Kidney epithelial cell (primary cell): ENCODE measurements around the gene GSTT2B. TPM values are rescaled to one million over a fixed set of nuclear protein-coding genes. Genes with fewer than 3 reads are reported as not detected.

Experiments used
- DNase-seq: peaks from one replicate; pipeline ENCODE4 v3.0.0-alpha.2; 2010; ENCODE audit warnings: low read depth
- H3K27me3 ChIP-seq: 2 replicates; pipeline ENCODE4 v1.6.0; 2011; ENCODE audit warnings: low read length; ENCODE audit not compliant: control insufficient read depth, insufficient read depth
- H3K36me3 ChIP-seq: 2 replicates; pipeline ENCODE4 v1.5.1; 2011; ENCODE audit warnings: low read length; ENCODE audit not compliant: control insufficient read depth, insufficient read depth
- H3K4me3 ChIP-seq: 2 replicates; pipeline ENCODE4 v1.5.1; 2011; ENCODE audit warnings: low read depth, mild to moderate bottlenecking, control low read depth, low read length
- total RNA-seq: library from RNA; depleted of rRNA; stranded (reverse); fragments of >200 nt; gene quantifications from 2 replicates; pipeline ENCODE4 v1.2.3, GENCODE V29; 2015
- TF ChIP-seq, protein P1 (sequence below): IDR thresholded peaks from 2 replicates; pipeline ENCODE4 v1.5.1; 2011; ENCODE audit warnings: mild to moderate bottlenecking, moderate library complexity, low read length, control low read depth, inconsistent platforms; ENCODE audit not compliant: insufficient read depth, poor library complexity, severe bottlenecking

Gene GSTT2B
- total RNA-seq, 1 donor from 2014 or later = 3.8 TPM

DNA sequence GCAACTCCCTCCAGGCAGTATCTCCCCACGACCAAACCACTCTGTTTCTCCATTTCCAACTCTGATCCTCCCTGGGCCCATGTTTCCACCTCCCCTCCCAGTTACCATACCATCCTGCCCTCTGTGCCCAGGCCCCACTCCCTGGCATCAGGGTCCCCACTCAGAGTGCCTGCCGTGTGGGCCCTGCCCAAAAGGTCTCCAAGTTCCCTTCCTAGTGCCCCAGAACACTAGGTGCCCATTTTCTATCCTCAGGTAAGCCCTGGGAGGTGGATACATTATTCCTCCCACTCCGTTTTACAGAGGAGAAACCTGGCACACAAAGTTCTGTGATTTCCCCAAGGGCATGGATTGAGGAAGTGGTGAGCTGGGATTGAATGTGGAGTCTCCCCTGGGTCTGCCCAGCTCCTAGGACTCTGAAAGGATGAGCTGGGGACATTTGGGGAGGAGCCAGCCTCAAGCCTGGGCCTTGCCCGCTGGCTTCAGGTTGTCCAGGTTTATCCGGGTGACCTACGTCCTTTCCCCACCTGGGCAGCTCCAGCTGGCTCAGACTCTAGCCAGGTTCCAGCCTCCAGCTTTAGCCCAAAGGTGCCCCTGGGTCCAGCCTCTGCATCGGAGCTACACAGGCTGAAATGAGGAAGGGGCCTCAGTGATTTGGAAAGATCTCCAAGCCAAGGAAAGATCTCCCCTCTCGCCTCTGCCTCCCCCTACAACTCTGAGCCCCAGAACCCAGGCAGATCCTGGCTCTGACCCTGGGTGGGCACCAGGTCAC lies 46.4 kb upstream of the GSTT2B start:
- H3K4me3 ChIP-seq = no peak overlapping the region
- DNase-seq = no peak
- TF ChIP-seq, protein P1, sequence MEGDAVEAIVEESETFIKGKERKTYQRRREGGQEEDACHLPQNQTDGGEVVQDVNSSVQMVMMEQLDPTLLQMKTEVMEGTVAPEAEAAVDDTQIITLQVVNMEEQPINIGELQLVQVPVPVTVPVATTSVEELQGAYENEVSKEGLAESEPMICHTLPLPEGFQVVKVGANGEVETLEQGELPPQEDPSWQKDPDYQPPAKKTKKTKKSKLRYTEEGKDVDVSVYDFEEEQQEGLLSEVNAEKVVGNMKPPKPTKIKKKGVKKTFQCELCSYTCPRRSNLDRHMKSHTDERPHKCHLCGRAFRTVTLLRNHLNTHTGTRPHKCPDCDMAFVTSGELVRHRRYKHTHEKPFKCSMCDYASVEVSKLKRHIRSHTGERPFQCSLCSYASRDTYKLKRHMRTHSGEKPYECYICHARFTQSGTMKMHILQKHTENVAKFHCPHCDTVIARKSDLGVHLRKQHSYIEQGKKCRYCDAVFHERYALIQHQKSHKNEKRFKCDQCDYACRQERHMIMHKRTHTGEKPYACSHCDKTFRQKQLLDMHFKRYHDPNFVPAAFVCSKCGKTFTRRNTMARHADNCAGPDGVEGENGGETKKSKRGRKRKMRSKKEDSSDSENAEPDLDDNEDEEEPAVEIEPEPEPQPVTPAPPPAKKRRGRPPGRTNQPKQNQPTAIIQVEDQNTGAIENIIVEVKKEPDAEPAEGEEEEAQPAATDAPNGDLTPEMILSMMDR = no peak
- H3K36me3 ChIP-seq = no peaks in the 10 kb centered on the region
- no peaks in the 10 kb centered on the region for H3K27me3 ChIP-seq

DNA sequence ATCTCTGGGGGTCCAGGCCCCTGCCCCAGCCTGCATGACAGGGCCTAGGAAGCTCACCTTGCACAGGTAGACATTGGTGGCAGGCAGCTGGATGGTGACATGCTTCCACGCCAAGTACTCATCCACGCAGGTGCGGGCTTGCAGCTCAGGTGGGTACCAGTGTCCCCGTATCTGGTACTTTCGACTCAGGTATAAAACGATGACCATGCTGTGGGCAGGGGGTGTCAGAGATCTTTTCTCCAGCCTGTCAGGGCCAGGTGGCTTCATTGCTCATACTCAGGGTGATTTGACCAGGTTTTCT lies 45.9 kb upstream of the GSTT2B start:
- Histone ChIP-seq H3K4me3 (no peak overlapping the region), H3K27me3 (no peaks in the 10 kb centered on the region), H3K36me3 (no peaks in the 10 kb centered on the region)
- no peak for DNase-seq
- TF ChIP-seq, protein P1 = no peak

DNA sequence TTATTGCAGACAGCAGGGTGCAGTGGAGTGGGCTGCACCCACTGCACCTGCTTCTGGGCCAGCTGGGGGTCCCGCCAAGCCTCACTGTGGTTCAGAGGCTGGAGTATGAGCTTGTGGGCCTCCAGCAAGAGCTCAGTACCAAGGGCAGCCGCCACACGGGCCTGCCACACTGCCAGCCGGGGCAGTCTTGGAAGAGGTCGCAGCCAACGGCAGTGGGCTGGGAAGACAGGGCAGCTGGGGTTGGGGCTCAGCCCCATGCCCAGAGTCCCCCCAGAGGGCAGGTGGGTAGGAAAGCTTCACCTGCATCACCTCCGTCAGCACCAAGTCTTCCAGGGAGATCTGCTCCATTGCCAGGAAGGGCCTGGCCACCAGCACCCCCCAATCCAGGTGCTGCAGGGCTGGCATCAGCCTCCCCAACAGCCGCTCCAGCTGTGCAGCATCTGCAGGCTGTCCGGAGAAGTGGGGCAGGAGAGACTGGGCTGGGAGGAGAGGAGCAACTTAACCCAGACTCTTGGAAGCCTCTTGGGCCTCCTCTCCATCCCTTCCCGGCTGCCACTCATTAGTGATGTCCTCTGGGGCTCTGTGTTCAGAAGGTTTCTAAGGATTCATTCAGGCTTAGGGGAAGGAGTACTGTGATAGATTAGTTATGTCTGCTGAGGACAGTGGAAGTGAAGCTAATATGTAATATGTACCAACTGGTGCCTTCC lies 45.4 kb upstream of the GSTT2B start:
- TF ChIP-seq, protein P1 = no peak
- no peaks in the 10 kb centered on the region for H3K36me3 ChIP-seq
- DNase-seq = no peak
- no peaks in the 10 kb centered on the region for H3K27me3 ChIP-seq
- H3K4me3 ChIP-seq = no peak overlapping the region

DNA sequence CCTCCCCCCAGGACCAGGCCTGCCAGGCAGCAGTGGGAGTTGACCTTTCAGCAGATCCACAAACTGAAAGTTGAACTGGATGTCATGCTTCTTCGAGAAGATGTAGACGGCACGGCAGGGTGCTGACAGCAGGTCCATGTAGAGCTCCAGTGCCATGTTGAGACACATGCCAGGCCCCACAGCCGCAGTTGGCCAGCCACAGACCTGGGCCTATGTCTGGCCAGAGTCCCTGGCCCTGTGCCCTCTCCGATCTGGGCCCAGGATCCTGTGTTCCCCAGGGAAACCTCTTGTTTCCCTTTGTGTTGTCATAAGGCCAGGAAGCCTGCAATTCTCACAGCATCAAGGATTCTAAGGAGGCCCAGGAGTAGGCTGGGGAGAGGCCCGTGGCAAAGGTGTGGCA lies 44.2 kb upstream of the GSTT2B start, which contains the start of gene GSTT4:
TSS of gene GSTT4 (minus strand) at position 253 of the 400 bp plus-strand sequence. CDS start at position 156, 97 bp downstream.
- DNase-seq = no peak
- TF ChIP-seq, protein P1 = no peak
- Histone ChIP-seq H3K36me3 (no peaks in the 10 kb centered on the region), H3K4me3 (no peak within 1 kb of the TSS), H3K27me3 (no peaks in the 10 kb centered on the region)

DNA sequence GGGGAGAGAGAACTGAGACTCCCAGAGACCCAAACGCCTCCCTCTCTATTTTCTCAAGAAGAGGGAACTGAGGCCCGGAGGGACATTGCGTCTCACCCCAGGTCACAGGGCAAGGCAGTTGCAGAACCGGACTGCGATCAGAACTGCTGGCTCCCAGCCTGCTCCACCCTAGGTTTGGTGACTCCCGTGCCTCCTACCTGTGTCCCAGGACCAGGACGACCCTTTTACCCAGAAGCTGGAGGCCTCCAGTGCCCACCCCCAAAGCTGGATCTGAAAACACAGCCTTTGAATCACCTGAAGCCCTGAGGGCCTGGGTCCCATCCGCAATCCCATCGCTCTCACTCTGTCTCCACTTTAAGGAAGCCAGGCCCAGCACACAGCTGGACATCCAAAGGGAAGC lies 42.9 kb upstream of the GSTT2B start:
- no peaks in the 10 kb centered on the region for H3K36me3 ChIP-seq
- DNase-seq = no peak
- TF ChIP-seq, protein P1 = no peak
- H3K4me3 ChIP-seq = no peak overlapping the region
- no peaks in the 10 kb centered on the region for H3K27me3 ChIP-seq
